MM.1S (cell line): ENCODE results near the gene RGS4.

Experiments used
- DNase-seq: peaks from one replicate; pipeline ENCODE4 v3.0.0-alpha.2; 2015
- H2AFZ ChIP-seq: fragments of 300-600 bp; sonication (generic); 2 replicates; pipeline ENCODE4 v1.6.0; 2016; ENCODE audit warnings: antibody characterized with exemption, low read length
- H3F3A ChIP-seq: fragments of 300-600 bp; sonication (generic); 2 replicates; pipeline ENCODE4 v1.6.1; 2016; ENCODE audit warnings: mild to moderate bottlenecking, antibody characterized with exemption, low read length, moderate library complexity, mixed read lengths; ENCODE audit not compliant: insufficient read depth
- H3K27ac ChIP-seq: fragments of 300-600 bp; sonication (generic); 2 replicates; pipeline ENCODE4 v1.5.1; 2016; ENCODE audit warnings: mild to moderate bottlenecking, low read length
- H3K27me3 ChIP-seq: fragments of 300-600 bp; sonication (generic); replicated peaks from 2 replicates; pipeline ENCODE4 v1.6.0; 2016; ENCODE audit warnings: low read length; ENCODE audit not compliant: insufficient read depth
- H3K36me3 ChIP-seq: fragments of 300-600 bp; sonication (generic); replicated peaks from 2 replicates; pipeline ENCODE4 v1.6.1; 2016; ENCODE audit warnings: mild to moderate bottlenecking, low read length, mixed read lengths; ENCODE audit not compliant: insufficient read depth
- H3K4me1 ChIP-seq: fragments of 300-600 bp; sonication (generic); 2 replicates; pipeline ENCODE4 v1.6.1; 2016; ENCODE audit warnings: low read length, mixed read lengths
- H3K4me2 ChIP-seq: fragments of 300-600 bp; sonication (generic); 2 replicates; pipeline ENCODE4 v1.6.0; 2016; ENCODE audit warnings: low read depth, low read length
- H3K4me3 ChIP-seq: fragments of 300-600 bp; sonication (generic); 2 replicates; pipeline ENCODE4 v1.5.1; 2016; ENCODE audit warnings: low read length, mixed read lengths
- H3K79me2 ChIP-seq: fragments of 300-600 bp; sonication (generic); 2 replicates; pipeline ENCODE4 v1.6.1; 2016; ENCODE audit warnings: mixed run types, low read length, mixed read lengths
- H3K9ac ChIP-seq: fragments of 300-600 bp; sonication (generic); 2 replicates; pipeline ENCODE4 v1.6.1; 2016; ENCODE audit warnings: low read length, mixed read lengths
- H3K9me2 ChIP-seq: fragments of 300-600 bp; sonication (generic); replicated peaks from 2 replicates; pipeline ENCODE4 v1.6.1; 2016; ENCODE audit warnings: mild to moderate bottlenecking, low read length, mixed read lengths; ENCODE audit not compliant: insufficient read depth
- H3K9me3 ChIP-seq: fragments of 300-600 bp; sonication (generic); replicated peaks from 2 replicates; pipeline ENCODE4 v1.6.1; 2016; ENCODE audit warnings: mild to moderate bottlenecking, low read length, mixed read lengths; ENCODE audit not compliant: insufficient read depth
- H4K20me1 ChIP-seq: fragments of 300-600 bp; sonication (generic); 2 replicates; pipeline ENCODE4 v1.6.1; 2016; ENCODE audit warnings: mild to moderate bottlenecking, low read length, moderate library complexity, mixed read lengths; ENCODE audit not compliant: insufficient read depth
- CTCF ChIP-seq: fragments of 300-600 bp; sonication (generic); IDR thresholded peaks from 2 replicates; pipeline ENCODE4 v1.5.1; 2016; ENCODE audit warnings: antibody characterized with exemption, low read length, mixed read lengths
- EZH2 ChIP-seq: fragments of 300-600 bp; sonication (generic); optimal IDR thresholded peaks from 2 replicates; pipeline ENCODE3; 2017; ENCODE audit warnings: low read depth, mild to moderate bottlenecking, antibody characterized with exemption, low read length, mixed read lengths
- EZH2phosphoT487 ChIP-seq: fragments of 300-600 bp; sonication (generic); IDR thresholded peaks from 2 replicates; pipeline ENCODE4 v1.6.1; 2018; ENCODE audit warnings: antibody characterized with exemption, low read length

RGS4 gene

GRCh38 chr1:163047951-163048659, 21.1 kb upstream of the RGS4 start:
- no peaks in the 10 kb centered on the region for H3K9me3 ChIP-seq
- no peak for DNase-seq
- H3K36me3 ChIP-seq, result no peaks in the 10 kb centered on the region
- H3K27me3 ChIP-seq, result no peaks in the 10 kb centered on the region
- TF ChIP-seq CTCF, result no peak
- no peak for TF ChIP-seq EZH2
- no peak for TF ChIP-seq EZH2phosphoT487
- H3K79me2 ChIP-seq, result no peaks in the 10 kb centered on the region
- no peaks in the 10 kb centered on the region for H3K4me1 ChIP-seq
- H3K27ac ChIP-seq, result no peak overlapping the region
- H3K4me2 ChIP-seq, result no peak overlapping the region
- H2AFZ ChIP-seq, result no peak overlapping the region
- no peaks in the 10 kb centered on the region for H3F3A ChIP-seq
- no peak overlapping the region for H3K9ac ChIP-seq
- H3K4me3 ChIP-seq, result no peak overlapping the region
- H3K9me2 ChIP-seq, result no peaks in the 10 kb centered on the region
- no peaks in the 10 kb centered on the region for H4K20me1 ChIP-seq

GRCh38 chr1:163048869-163049268, 20.3 kb upstream of the RGS4 start:
- no peaks in the 10 kb centered on the region for H3K36me3 ChIP-seq
- no peaks in the 10 kb centered on the region for H3K9me3 ChIP-seq
- no peak overlapping the region for H3K4me2 ChIP-seq
- H3K4me3 ChIP-seq, result no peak overlapping the region
- TF ChIP-seq CTCF (no peak), EZH2phosphoT487 (no peak), EZH2 (no peak)
- H3K27me3 ChIP-seq, result no peaks in the 10 kb centered on the region
- H4K20me1 ChIP-seq, result no peaks in the 10 kb centered on the region
- no peak overlapping the region for H3K27ac ChIP-seq
- no peak overlapping the region for H3K9ac ChIP-seq
- H3K79me2 ChIP-seq, result no peaks in the 10 kb centered on the region
- H2AFZ ChIP-seq, result no peak overlapping the region
- H3F3A ChIP-seq, result no peaks in the 10 kb centered on the region
- no peaks in the 10 kb centered on the region for H3K4me1 ChIP-seq
- no peaks in the 10 kb centered on the region for H3K9me2 ChIP-seq
- DNase-seq, result no peak

- no peaks in the 10 kb centered on the region for H3K9me3 ChIP-seq
- no peak for DNase-seq
- TF ChIP-seq EZH2phosphoT487 (no peak), CTCF (no peak), EZH2 (no peak)
- no peaks in the 10 kb centered on the region for H3K4me1 ChIP-seq
- no peaks in the 10 kb centered on the region for H3K27me3 ChIP-seq
- H4K20me1 ChIP-seq, result no peaks in the 10 kb centered on the region
- no peak overlapping the region for H3K4me3 ChIP-seq
- H3K27ac ChIP-seq, result no peak overlapping the region
- no peak overlapping the region for H2AFZ ChIP-seq
- H3K79me2 ChIP-seq, result no peaks in the 10 kb centered on the region
- no peak overlapping the region for H3K4me2 ChIP-seq
- H3F3A ChIP-seq, result no peaks in the 10 kb centered on the region
- no peaks in the 10 kb centered on the region for H3K9me2 ChIP-seq
- no peaks in the 10 kb centered on the region for H3K36me3 ChIP-seq
- H3K9ac ChIP-seq, result no peak overlapping the region
These were observed 19.9 kb upstream of the RGS4 start for GRCh38 chr1:163049296-163049695.
